ENCODE measurements around the gene PBX3. TPM values are rescaled to one million over a fixed set of nuclear protein-coding genes. Genes with fewer than 3 reads are reported as not detected.

Gene PBX3
- total RNA-seq, 1 experiment from 2014 or later: 46.0 TPM

- Mint-ChIP-seq H3K4me3 (no peak overlapping the region), H3K9me3 (no peaks in the 10 kb centered on the region), H3K27ac (no peak overlapping the region), H3K4me1 (peaks cover 18 to 38% of the 10 kb centered on the region in 2 experiments), H3K36me3 (ENCODE audit: insufficient read depth in 1 of 3, low read depth in 3 of 3) (no peaks in the 10 kb centered on the region), H3K27me3 (ENCODE audit: low read depth) (no peaks in the 10 kb centered on the region)
- no peak overlapping the region for H2BK15ac ChIP-seq (ENCODE audit: low read depth, low read length)
- H3K4me1 ChIP-seq (ENCODE audit: insufficient read depth, low read length): peaks cover 4% of the 10 kb centered on the region; the same call in 1 of the 2 replicates
- H3K23me2 ChIP-seq (ENCODE audit: insufficient read length, low read depth, low read length, poor library complexity, severe bottlenecking): no peaks in the 10 kb centered on the region
- no peaks in the 10 kb centered on the region for H3K27me3 ChIP-seq (ENCODE audit: insufficient read depth, low read length)
- TF ChIP-seq, protein P1, sequence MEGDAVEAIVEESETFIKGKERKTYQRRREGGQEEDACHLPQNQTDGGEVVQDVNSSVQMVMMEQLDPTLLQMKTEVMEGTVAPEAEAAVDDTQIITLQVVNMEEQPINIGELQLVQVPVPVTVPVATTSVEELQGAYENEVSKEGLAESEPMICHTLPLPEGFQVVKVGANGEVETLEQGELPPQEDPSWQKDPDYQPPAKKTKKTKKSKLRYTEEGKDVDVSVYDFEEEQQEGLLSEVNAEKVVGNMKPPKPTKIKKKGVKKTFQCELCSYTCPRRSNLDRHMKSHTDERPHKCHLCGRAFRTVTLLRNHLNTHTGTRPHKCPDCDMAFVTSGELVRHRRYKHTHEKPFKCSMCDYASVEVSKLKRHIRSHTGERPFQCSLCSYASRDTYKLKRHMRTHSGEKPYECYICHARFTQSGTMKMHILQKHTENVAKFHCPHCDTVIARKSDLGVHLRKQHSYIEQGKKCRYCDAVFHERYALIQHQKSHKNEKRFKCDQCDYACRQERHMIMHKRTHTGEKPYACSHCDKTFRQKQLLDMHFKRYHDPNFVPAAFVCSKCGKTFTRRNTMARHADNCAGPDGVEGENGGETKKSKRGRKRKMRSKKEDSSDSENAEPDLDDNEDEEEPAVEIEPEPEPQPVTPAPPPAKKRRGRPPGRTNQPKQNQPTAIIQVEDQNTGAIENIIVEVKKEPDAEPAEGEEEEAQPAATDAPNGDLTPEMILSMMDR (conservative IDR thresholded peaks at IDR 0.05): no peak
- H3K9me3 ChIP-seq (ENCODE audit: control insufficient read depth, low read depth, low read length): no peaks in the 10 kb centered on the region
- H2BK20ac ChIP-seq (ENCODE audit: low read depth, low read length, poor library complexity, severe bottlenecking): no peak overlapping the region
- no peak overlapping the region for H3K4ac ChIP-seq (ENCODE audit: low read depth, low read length)
- no peak overlapping the region for H3K14ac ChIP-seq (ENCODE audit: insufficient read depth, low read length)
- H3K18ac ChIP-seq (ENCODE audit: insufficient read length, low read depth, low read length): no peak overlapping the region
- H2AK5ac ChIP-seq (ENCODE audit: insufficient read length, low read length): no peak overlapping the region
- H3K79me2 ChIP-seq (ENCODE audit: insufficient read depth, low read length): no peaks in the 10 kb centered on the region; the same call in 1 of the 2 replicates
- H4K91ac ChIP-seq (ENCODE audit: insufficient read length, low read depth, low read length): no peak overlapping the region
- H3K4me2 ChIP-seq (ENCODE audit: insufficient read depth, insufficient read length, low read length): no peak overlapping the region
- H4K5ac ChIP-seq (ENCODE audit: insufficient read length, low read depth, low read length): no peak overlapping the region
- H3K56ac ChIP-seq (ENCODE audit: insufficient read length, low read depth, low read length): no peak overlapping the region
- H2BK5ac ChIP-seq (ENCODE audit: insufficient read length, low read length): no peak overlapping the region
- DNase-seq: no peak
- no peak overlapping the region for H2AFZ ChIP-seq (ENCODE audit: low read length)
- peaks cover 2% of the 10 kb centered on the region for H3K79me1 ChIP-seq (ENCODE audit: insufficient read depth, low read depth, low read length, poor library complexity, severe bottlenecking)
- no CpG with 5 or more reads among the region's 3 CpGs for WGBS (ENCODE audit: extremely low coverage, insufficient read length, low lambda C conversion rate)
- no peak overlapping the region for H3K27ac ChIP-seq (ENCODE audit: insufficient read length, low read depth, low read length)
- no peak overlapping the region for H4K8ac ChIP-seq (replicated peaks; ENCODE audit: insufficient read length, low read depth, low read length)
- no peak overlapping the region for H2BK12ac ChIP-seq (ENCODE audit: insufficient read length, low read depth, low read length)
- no peak overlapping the region for H3T11ph ChIP-seq (ENCODE audit: low read length)
- H3K9ac ChIP-seq (ENCODE audit: extremely low read depth, insufficient read length, low read length): no peak overlapping the region
- H3K23ac ChIP-seq (ENCODE audit: insufficient read length, low read depth, low read length): no peak overlapping the region
- no peaks in the 10 kb centered on the region for H4K20me1 ChIP-seq (ENCODE audit: control insufficient read depth, insufficient read depth, insufficient read length)
- H2BK120ac ChIP-seq (ENCODE audit: low read depth, low read length, poor library complexity, severe bottlenecking): no peak overlapping the region
These were observed 155.0 kb downstream of the PBX3 start for GRCh38 chr9:125902214-125902613.
